ENCODE results near the gene NACC2.

DNA sequence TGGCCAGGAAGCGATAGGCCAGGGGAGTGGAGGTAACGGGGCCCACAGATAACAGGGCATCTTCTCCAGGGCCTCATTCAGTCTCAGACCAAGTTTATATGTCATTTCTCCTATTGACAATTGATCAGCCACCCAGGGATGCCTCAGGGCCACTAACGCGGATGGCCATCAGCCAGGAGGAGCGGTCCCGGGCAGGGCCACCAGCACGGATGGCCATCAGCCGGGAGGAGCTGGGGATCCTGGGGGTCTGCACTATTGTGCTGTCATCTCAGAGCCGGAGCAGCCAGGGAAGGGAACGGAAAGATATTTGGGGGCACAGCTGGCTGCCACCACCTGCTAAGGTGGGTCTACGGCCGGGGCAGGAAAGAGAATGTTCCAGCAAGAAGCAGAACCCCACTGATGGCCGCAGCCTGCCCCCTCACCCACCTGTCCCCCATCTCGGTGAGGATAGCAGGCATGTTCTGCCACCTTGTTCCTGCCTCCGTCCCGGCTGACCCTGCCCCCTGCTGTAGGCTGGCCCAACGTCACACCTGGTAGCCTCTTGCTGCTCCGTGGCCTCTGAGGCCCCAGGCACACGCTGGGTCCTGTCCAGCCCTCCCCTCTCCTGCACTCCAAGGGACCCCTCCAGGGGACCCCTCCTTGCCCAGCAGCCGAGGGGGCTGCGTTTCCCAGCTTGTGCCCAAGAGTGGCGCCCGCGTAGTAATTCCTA is 112.4 kb downstream of the NACC2 start:
- TF ChIP-seq POLR2A (IDR thresholded peaks at IDR 0.05) (no peak), CTCF (IDR thresholded peaks at IDR 0.05 in 8 of 11, conservative IDR thresholded peaks at IDR 0.05 in 3 of 11) (no peak)
